ENCODE data around the gene CTBP2.

DNA sequence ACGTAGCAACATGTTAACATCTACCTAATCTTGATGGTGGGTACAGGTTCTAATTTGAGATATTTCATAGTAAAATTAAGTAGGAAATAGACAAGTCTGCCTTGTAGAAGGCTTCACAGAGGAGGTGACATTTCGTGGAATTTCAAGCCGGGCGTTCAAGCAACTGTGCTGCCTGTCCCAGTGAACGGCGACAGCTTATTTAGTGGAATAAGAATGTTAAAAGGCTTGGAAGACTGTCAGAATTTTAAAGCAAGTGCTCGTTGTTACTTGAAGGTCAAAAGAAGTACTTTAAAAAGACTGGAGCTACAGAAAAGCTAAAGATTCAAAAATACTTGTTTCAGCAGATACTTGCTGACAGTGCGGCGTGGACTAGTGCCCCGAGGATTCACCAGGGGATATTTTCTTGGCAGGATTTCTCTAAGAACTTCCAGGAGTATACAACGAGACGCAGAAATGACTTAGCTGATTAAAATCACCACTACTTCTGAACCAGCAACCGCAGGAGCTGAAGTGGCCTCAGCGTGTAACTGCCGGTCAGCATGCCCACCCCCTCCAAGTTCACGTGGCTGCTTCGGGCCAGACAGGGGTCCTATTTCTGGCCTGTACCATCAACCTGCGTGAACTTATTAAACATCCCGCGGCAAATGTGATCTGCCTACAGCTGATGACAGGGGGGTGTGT, 46.5 kb downstream of the CTBP2 start:
- no peak for TF ChIP-seq POLR2A (IDR thresholded peaks at IDR 0.05)
- TF ChIP-seq, protein P1, sequence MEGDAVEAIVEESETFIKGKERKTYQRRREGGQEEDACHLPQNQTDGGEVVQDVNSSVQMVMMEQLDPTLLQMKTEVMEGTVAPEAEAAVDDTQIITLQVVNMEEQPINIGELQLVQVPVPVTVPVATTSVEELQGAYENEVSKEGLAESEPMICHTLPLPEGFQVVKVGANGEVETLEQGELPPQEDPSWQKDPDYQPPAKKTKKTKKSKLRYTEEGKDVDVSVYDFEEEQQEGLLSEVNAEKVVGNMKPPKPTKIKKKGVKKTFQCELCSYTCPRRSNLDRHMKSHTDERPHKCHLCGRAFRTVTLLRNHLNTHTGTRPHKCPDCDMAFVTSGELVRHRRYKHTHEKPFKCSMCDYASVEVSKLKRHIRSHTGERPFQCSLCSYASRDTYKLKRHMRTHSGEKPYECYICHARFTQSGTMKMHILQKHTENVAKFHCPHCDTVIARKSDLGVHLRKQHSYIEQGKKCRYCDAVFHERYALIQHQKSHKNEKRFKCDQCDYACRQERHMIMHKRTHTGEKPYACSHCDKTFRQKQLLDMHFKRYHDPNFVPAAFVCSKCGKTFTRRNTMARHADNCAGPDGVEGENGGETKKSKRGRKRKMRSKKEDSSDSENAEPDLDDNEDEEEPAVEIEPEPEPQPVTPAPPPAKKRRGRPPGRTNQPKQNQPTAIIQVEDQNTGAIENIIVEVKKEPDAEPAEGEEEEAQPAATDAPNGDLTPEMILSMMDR (IDR thresholded peaks at IDR 0.05) = no peak

All from right lobe of liver (tissue), 4 donors.